HG02938 (cell line): ENCODE data around the gene ARID1B.

Source experiments
- ATAC-seq: cut with Tn5 transposase; IDR thresholded peaks from one replicate; pipeline ENCODE4 v1.9.1; 2021; ENCODE audit warnings: mild to moderate bottlenecking, moderate library complexity; ENCODE audit not compliant: unreplicated experiment

The ARID1B gene

GRCh38 chr6:157066781-157067491, 289.8 kb downstream of the ARID1B start:
- no peak for ATAC-seq

DNA sequence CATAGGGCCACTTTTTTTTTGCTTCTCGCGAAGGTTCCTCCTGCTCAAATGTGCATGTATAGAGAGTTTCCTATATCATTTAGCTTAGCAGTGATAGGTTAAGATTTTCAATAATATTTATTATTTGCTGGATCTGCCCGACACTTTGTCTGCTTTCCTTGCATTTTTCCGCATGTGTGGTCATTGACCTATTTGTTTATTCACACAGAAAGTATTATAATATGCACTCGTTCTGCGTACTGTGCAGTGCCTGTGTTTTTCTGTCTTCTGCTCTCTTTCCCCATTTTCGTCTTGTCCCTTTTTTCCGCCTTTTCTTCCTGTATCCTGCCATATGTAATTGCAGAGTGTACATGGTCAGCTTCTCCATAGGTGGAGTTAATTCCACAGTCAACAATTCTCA, 290.3 kb downstream of the ARID1B start:
- no peak for ATAC-seq

GRCh38 chr6:157068691-157069324, 291.6 kb downstream of the ARID1B start:
- ATAC-seq = peak; percentile 96

DNA sequence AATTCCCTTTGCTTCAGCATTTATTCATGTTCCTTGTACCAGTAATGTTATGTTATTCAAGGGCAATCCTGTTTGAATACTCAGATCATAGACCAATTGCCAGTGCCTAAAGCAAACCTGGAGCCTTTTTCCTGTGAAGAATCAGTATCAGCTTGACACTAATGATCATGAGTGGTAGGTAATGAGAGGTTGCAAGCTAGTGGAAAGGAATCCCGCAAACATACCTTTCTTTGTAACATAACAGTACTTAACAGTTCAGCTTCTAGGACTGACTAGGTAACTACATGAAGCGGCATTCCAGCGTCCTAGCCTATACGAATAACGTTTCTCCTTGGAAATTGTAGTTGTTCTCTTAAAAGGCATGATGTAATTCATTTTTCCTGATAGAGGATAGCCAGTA, 292.4 kb downstream of the ARID1B start:
- no peak for ATAC-seq

DNA sequence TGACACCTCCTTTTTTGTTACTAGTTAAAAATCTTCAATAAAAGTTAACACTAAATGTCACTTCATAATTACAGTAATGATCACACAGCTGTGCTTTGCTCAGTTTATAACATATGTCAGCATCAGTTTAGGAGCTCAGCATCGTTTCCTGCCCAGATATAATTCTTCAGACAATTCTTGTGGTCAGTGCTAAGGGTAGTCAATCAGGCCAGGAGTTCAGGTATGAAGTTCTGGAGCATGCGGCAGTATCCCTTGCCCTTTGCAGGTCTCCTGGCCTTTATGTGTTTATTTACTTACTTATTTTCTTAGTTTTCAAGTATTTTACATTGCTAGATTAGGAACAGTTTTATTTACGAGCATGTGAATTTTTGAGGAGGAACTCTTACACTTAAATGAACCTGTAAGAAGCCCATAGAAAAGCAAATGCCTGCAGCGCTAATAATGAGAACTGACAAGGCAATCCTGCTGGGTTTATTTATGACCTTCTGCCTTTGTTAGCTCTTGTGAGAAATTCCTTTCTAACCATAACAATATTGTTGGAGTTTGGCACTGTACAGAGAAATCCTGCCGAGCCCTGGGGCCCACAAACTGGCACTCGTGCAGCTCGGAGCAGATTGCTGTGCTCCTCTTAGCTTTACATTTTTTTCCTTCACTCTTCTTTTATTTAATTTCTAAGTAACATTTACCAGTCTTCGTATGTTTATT, 293.4 kb downstream of the ARID1B start:
- no peak for ATAC-seq

GRCh38 chr6:157072128-157072527, 294.9 kb downstream of the ARID1B start:
- ATAC-seq = no peak

DNA sequence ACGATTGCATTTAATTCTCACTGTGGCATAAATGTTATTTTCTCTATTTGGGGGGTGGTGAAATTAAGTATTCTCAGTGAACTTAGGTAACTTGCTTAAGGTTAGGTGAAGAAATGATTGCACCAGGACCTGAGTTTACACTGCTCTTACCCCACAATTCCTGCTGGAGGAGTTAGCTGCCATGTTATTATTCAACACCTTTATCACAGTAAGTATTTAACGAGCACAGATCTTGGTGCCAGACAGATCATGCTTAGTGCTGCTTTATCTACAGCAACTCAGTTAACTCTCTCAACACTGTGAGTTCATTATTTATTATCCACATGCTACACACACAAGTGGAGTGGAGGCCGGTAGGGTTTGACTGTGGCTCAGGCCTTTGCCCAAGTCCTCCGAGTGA, 296.4 kb downstream of the ARID1B start:
- no peak for ATAC-seq

DNA sequence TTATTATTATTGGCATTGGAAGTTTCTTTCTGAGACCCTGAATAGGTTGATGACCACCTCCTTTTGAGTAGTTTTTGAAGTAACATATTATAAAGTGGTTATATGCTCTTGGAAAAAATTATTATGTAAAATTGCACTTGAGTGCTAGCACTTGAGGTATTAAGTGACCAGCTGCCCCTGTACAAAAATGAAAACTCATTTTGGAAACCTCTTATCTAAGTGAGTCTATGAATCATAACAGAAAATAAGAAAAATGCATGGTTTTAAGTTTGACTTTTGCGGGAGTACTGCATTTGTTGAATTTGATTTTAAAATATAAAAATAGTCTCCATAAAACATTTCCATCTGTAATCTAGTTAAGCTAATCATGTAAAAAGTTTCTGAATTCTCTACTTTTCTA, 297.8 kb downstream of the ARID1B start:
- ATAC-seq = no peak

- peak; percentile 80 for ATAC-seq
Measured at GRCh38 chr6:157075549-157076450, 298.6 kb downstream of the ARID1B start.

DNA sequence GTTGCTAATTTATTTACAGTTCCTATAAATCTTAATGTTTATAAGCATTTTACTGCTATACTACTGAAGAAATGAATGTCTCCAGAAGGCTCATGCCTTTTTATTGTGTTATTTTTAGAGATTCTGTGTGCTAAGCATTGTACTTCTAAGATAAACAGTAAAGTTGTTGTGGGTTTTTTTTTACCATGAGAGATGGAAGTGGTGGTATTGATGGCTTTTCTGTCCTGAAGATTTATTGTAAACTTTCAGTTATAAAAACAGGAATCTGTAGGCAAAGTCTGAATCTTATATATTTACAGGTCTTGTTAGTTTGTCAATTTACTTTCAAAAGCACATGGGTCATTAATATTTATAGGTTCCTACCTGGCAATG, 299.3 kb downstream of the ARID1B start:
- no peak for ATAC-seq

GRCh38 chr6:157077251-157077650, 300.1 kb downstream of the ARID1B start:
- ATAC-seq = no peak

- ATAC-seq = no peak
Measured at GRCh38 chr6:157078326-157078725, 301.1 kb downstream of the ARID1B start.

- no peak for ATAC-seq
Measured at GRCh38 chr6:157079277-157079676, 302.1 kb downstream of the ARID1B start.

DNA sequence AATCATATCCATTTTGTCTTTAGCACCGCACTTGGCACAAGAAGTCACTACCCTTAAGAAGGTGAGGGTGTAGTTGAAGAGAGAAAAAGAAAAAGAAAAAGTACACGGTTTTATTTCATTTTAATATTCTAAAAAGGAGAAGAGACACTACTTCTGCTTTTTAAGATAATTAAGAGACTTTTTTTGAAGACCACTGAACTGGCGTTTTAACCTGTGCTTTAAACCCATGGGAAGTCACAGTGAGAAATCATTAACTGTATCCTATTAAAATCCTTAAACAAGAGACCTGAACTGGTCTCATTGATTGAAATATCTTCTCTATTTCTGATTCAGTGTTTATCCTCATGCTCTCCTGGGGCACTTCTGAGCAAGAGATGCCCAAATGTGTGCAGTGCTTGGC, 302.6 kb downstream of the ARID1B start:
- no peak for ATAC-seq

DNA sequence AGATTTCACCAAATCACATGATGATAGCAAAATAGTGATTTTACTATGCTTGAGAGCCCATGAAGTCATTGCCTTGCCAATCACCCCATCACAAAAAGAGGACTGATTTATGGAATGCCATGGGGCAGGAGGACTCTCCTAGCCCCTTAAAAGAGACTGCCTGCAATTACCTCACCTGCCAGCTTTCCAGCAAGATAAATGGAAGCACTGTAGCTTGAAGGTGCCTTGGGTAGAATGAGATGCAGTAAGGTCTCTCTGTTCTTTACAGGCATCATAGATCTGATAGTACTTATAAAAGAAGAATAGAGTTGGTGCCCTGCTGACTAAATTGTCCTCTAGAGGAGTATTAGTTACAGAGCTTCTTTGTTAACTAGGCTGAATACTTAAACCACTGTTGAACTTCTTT, 303.8 kb downstream of the ARID1B start:
- ATAC-seq = no peak

DNA sequence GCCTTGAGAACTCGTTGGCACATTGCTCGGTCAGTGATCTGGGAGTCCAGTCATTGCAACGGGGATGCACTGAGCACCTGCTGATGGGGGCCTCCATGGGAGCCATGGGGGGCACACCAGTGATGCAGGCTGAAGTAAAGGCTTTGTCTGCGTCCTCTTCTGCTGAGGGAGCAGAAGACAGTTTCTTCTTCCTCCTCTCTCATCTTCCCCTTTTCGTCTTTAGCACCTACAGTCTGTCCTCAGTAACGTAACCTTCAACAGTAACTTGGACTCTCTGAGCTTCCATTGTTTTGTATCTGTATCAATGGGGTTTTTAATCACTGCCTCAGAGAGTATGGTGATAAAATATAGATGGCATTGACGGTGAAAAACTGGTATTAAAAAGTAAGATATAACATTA, 306.2 kb downstream of the ARID1B start:
- no peak for ATAC-seq

GRCh38 chr6:157086632-157087031, 309.5 kb downstream of the ARID1B start:
- ATAC-seq = no peak

- no peak for ATAC-seq
Measured at GRCh38 chr6:157087974-157088373, 310.8 kb downstream of the ARID1B start.

- ATAC-seq = no peak
Measured at GRCh38 chr6:157088841-157089240, 311.7 kb downstream of the ARID1B start.

- no peak for ATAC-seq
Measured at GRCh38 chr6:157089258-157089657, 312.1 kb downstream of the ARID1B start.

GRCh38 chr6:157089851-157090250, 312.7 kb downstream of the ARID1B start:
- ATAC-seq = no peak
